Measurements from ENCODE around the gene NRDC.

DNA sequence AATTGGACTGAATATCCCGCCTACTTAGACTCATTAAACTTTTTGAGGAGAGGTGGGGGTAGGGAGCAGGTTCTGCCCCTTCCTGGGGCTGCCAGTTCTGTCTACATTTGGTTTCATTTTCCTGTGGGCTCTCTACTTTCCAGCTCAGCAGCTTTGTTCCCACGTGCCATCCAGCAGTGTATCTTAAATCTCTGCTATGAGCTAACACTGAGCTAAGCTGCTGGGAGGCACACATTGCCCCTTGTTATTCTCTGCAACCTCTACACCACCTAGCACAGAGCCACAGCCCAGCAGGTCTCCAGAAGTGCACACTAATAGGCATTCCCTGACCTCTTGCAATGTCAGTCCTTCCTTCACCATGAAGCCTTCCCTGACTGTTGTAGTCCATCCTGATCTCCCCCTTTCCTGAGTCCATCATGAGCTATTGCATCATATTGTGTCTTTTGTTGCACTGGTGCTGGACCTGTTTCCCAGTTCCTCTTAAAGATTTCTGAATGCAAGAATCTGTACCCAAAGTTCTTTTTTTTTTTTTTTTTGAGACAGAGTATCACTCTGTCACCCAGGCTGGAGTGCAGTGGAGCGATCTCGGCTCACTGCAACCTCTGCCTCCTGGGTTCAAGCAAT is 28.7 kb upstream of the NRDC start:
- no peak for TF ChIP-seq CTCF (conservative IDR thresholded peaks at IDR 0.05)
- no peak for TF ChIP-seq ZFX (IDR thresholded peaks at IDR 0.05)
